LNCAP (cell line): ENCODE data around the gene ANKLE1.

Source experiments
- CTCF ChIP-seq: fragments of 450-650 bp; IDR thresholded peaks from 2 replicates; pipeline ENCODE4 v1.5.1; 2017; ENCODE audit warnings: mild to moderate bottlenecking

Gene ANKLE1

GRCh38 chr19:17303940-17304267 is 22.2 kb downstream of the ANKLE1 start:
- no peak for TF ChIP-seq CTCF

GRCh38 chr19:17304386-17305215 is 22.9 kb downstream of the ANKLE1 start:
- no peak for TF ChIP-seq CTCF

- TF ChIP-seq CTCF, result no peak
Observed at GRCh38 chr19:17305216-17305516, 23.5 kb downstream of the ANKLE1 start.

- peak; percentile 85 for TF ChIP-seq CTCF
Observed at GRCh38 chr19:17305517-17306284, 24.0 kb downstream of the ANKLE1 start, which contains the start of gene MRPL34. TSS of gene MRPL34 (plus strand) at chr19:17305872. CDS start at chr19:17305893, 21 bp downstream.

GRCh38 chr19:17306285-17306714 is 24.6 kb downstream of the ANKLE1 start:
- no peak for TF ChIP-seq CTCF

- no peak for TF ChIP-seq CTCF
Observed at GRCh38 chr19:17307876-17308377, 26.2 kb downstream of the ANKLE1 start.

GRCh38 chr19:17309198-17309964 is 27.7 kb downstream of the ANKLE1 start, which contains the start of gene DDA1:
TSS of gene DDA1 (plus strand) at chr19:17309563. CDS start at chr19:17309655, 92 bp downstream.
- TF ChIP-seq CTCF, result no peak
